PC-3 (cell line): ENCODE data around the gene BTBD18. TPM values are rescaled to one million over a fixed set of nuclear protein-coding genes. Genes with fewer than 3 reads are reported as not detected.

ENCODE experiments used
- ATAC-seq: fragments of 200-7000 bp; cut with Tn5 transposase; 2 replicates; pipeline ENCODE4 v1.9.1; 2020; ENCODE audit warnings: mild to moderate bottlenecking, moderate library complexity
- BruUV-seq: library from RNA; stranded (reverse); fragments of 400-500 nt; replicated peaks from 2 replicates; lab custom pipeline; 2021; lab: Mats Ljungman, UMichigan
- CTCF ChIA-PET: fragments of 300-600 bp; sonication (Branson Sonifier 250); formaldehyde crosslinking; loops from one replicate; lab custom pipeline; 2022; ENCODE audit warnings: antibody characterized with exemption; lab: Charles Lee
- POLR2A ChIA-PET: fragments of 300-600 bp; sonication (Branson Sonifier 250); formaldehyde crosslinking; loops from one replicate; lab custom pipeline; 2022; ENCODE audit warnings: antibody characterized with exemption; ENCODE audit not compliant: unreplicated experiment; lab: Charles Lee
- DNase-seq: peaks from one replicate; pipeline ENCODE4 v3.0.0-alpha.2; 2015
- H2AFZ ChIP-seq: fragments of 300-600 bp; sonication (generic); 2 replicates; pipeline ENCODE4 v1.6.0; 2016; ENCODE audit warnings: antibody characterized with exemption, low read length
- H3F3A ChIP-seq: fragments of 300-600 bp; sonication (generic); one replicate; pipeline ENCODE4 v1.6.0; 2017; ENCODE audit warnings: antibody characterized with exemption, low read length, control low read depth, mild to moderate bottlenecking; ENCODE audit not compliant: unreplicated experiment
- H3K27ac ChIP-seq: fragments of 300-600 bp; sonication (generic); 2 replicates; pipeline ENCODE4 v1.5.1; 2016; ENCODE audit warnings: mild to moderate bottlenecking, low read length
- H3K27me3 ChIP-seq: fragments of 300-600 bp; sonication (generic); 2 replicates; pipeline ENCODE4 v1.6.1; 2016; ENCODE audit warnings: low read length, mixed read lengths
- H3K36me3 ChIP-seq: fragments of 300-600 bp; sonication (generic); 2 replicates; pipeline ENCODE4 v1.6.1; 2016; ENCODE audit warnings: low read depth, mixed run types, low read length, mixed read lengths
- H3K4me1 ChIP-seq: fragments of 300-600 bp; sonication (generic); 2 replicates; pipeline ENCODE4 v1.5.1; 2016; ENCODE audit warnings: low read length; ENCODE audit not compliant: insufficient read depth
- H3K4me2 ChIP-seq: fragments of 300-600 bp; sonication (generic); 2 replicates; pipeline ENCODE4 v1.6.0; 2016; ENCODE audit warnings: low read length
- H3K4me3 ChIP-seq: fragments of 300-600 bp; sonication (generic); 2 replicates; pipeline ENCODE4 v1.5.1; 2016; ENCODE audit warnings: mild to moderate bottlenecking, low read length, mixed read lengths
- H3K79me2 ChIP-seq: fragments of 300-600 bp; sonication (generic); 2 replicates; pipeline ENCODE4 v1.6.1; 2017; ENCODE audit warnings: low read length, mixed read lengths
- H3K9ac ChIP-seq: fragments of 300-600 bp; sonication (generic); 2 replicates; pipeline ENCODE4 v1.6.0; 2016; ENCODE audit warnings: mild to moderate bottlenecking, low read length
- H3K9me2 ChIP-seq: fragments of 300-600 bp; sonication (generic); replicated peaks from 2 replicates; pipeline ENCODE4 v1.6.1; 2016; ENCODE audit warnings: mixed run types, low read length, mixed read lengths
- H3K9me3 ChIP-seq: fragments of 300-600 bp; sonication (generic); 2 replicates; pipeline ENCODE4 v1.6.1; 2016; ENCODE audit warnings: low read length, mixed read lengths
- H4K20me1 ChIP-seq: fragments of 300-600 bp; sonication (generic); 2 replicates; pipeline ENCODE4 v1.6.1; 2016; ENCODE audit warnings: low read length, mixed read lengths
- CTCF ChIP-seq: fragments of 300-600 bp; sonication (generic); conservative IDR thresholded peaks from 2 replicates; pipeline ENCODE4 v1.5.1; 2017; ENCODE audit warnings: antibody characterized with exemption, low read depth, mild to moderate bottlenecking, low read length
- EZH2 ChIP-seq: fragments of 300-600 bp; sonication (generic); IDR thresholded peaks from one replicate; pipeline ENCODE4 v1.6.1; 2017; ENCODE audit warnings: antibody characterized with exemption, mild to moderate bottlenecking, low read length; ENCODE audit not compliant: unreplicated experiment
- EZH2phosphoT487 ChIP-seq: fragments of 300-600 bp; sonication (generic); IDR thresholded peaks from 2 replicates; pipeline ENCODE4 v1.6.1; 2018; ENCODE audit warnings: mild to moderate bottlenecking, antibody characterized with exemption, low read length, borderline replicate concordance
- intact Hi-C: fragments of 100-400 bp; cut with micrococcal nuclease; formaldehyde crosslinking; loops from 2 replicates; pipeline ENCODE4 v1.9.0; 2023
- total RNA-seq: library from RNA; depleted of rRNA; stranded (reverse); fragments of >200 nt; gene quantifications from 2 replicates; pipeline ENCODE4 v1.2.3, GENCODE V29; 2014

The BTBD18 gene
- total RNA-seq, 1 experiment from 2014 or later, result not detected

- ChIA-PET CTCF (interaction anchor here (0.7 kb wide), 1 partner anchor 23 kb away, joined by 3 read pairs; no protein-coding TSS in a partner anchor), POLR2A (no interaction called here)
- Histone ChIP-seq H3K36me3 (peaks cover 5% of the 10 kb centered on the region; the same call in 1 of the 2 replicates), H3K27me3 (no peaks in the 10 kb centered on the region), H3K27ac (peak overlapping the region; percentile 96), H3K9ac (peak overlapping the region; percentile 76; the same call in 1 of the 2 replicates), H3K9me2 (no peaks in the 10 kb centered on the region), H2AFZ (no peak overlapping the region), H3K4me2 (peak overlapping the region; percentile 89), H3K4me3 (peak overlapping the region; percentile 60; the same call in 1 of the 2 replicates), H3K9me3 (no peaks in the 10 kb centered on the region), H3K4me1 (peaks cover 94% of the 10 kb centered on the region), H3F3A (peaks cover 18% of the 10 kb centered on the region), H4K20me1 (peaks cover 18% of the 10 kb centered on the region; the same call in 1 of the 2 replicates), H3K79me2 (peaks cover 99% of the 10 kb centered on the region)
- BruUV-seq, result no TSS peak
- TF ChIP-seq CTCF (no peak), EZH2 (no peak), EZH2phosphoT487 (no peak)
- DNase-seq (peak; percentile 34), ATAC-seq (no peak)
- intact Hi-C loops, result no loop called here
These were observed 25.1 kb upstream of the BTBD18 start for GRCh38 chr11:57776577-57777210.

GRCh38 chr11:57776031-57776521 is 24.5 kb upstream of the BTBD18 start:
- ChIA-PET CTCF (interaction anchor here (0.7 kb wide), 1 partner anchor 24 kb away, joined by 3 read pairs; no protein-coding TSS in a partner anchor), POLR2A (interaction anchor here (0.6 kb wide), 1 partner anchor 23 kb away, joined by 16 read pairs; no protein-coding TSS in a partner anchor)
- no peak overlapping the region for H3K4me3 ChIP-seq
- no peaks in the 10 kb centered on the region for H3K9me2 ChIP-seq
- H4K20me1 ChIP-seq, result peaks cover 18% of the 10 kb centered on the region; the same call in 1 of the 2 replicates
- peaks cover 18% of the 10 kb centered on the region for H3F3A ChIP-seq
- peaks cover 94% of the 10 kb centered on the region for H3K4me1 ChIP-seq
- intact Hi-C loops, result no loop called here
- peaks cover 99% of the 10 kb centered on the region for H3K79me2 ChIP-seq
- no peaks in the 10 kb centered on the region for H3K27me3 ChIP-seq
- no peak overlapping the region for H3K9ac ChIP-seq
- TF ChIP-seq CTCF (no peak), EZH2phosphoT487 (no peak), EZH2 (no peak)
- peaks cover 5% of the 10 kb centered on the region; the same call in 1 of the 2 replicates for H3K36me3 ChIP-seq
- H3K27ac ChIP-seq, result peak overlapping the region; percentile 96
- DNase-seq (no peak), ATAC-seq (no peak)
- BruUV-seq, result no TSS peak
- H3K9me3 ChIP-seq, result no peaks in the 10 kb centered on the region
- H2AFZ ChIP-seq, result no peak overlapping the region
- H3K4me2 ChIP-seq, result peak overlapping the region; percentile 89
